GM23338 (cell line): ENCODE data around the gene WDR20. TPM values are rescaled to one million over a fixed set of nuclear protein-coding genes. Genes with fewer than 3 reads are reported as not detected.

Experiments used
- ATAC-seq: fragments of 200-7000 bp; cut with Tn5 transposase; 3 replicates; pipeline ENCODE4 v1.9.1; 2020
- DNase-seq: peaks from one replicate; pipeline ENCODE4 v3.0.0-alpha.2; 2015; ENCODE audit warnings: low spot score
- H2AFZ ChIP-seq: fragments of 200-600 bp; sonication (generic); 2 replicates; pipeline ENCODE4 v1.8.0; 2016; ENCODE audit warnings: antibody characterized with exemption, mild to moderate bottlenecking, moderate library complexity
- H3F3A ChIP-seq: fragments of 200-600 bp; sonication (generic); replicated peaks from 2 replicates; pipeline ENCODE4 v1.8.0; 2017; ENCODE audit warnings: antibody characterized with exemption, mixed run types, low read depth
- H3K27ac ChIP-seq: fragments of 200-600 bp; sonication (generic); 2 replicates; pipeline ENCODE4 v1.6.1; 2016; ENCODE audit warnings: low read depth
- H3K27me3 ChIP-seq: fragments of 200-600 bp; sonication (generic); 2 replicates; pipeline ENCODE4 v1.8.0; 2016; ENCODE audit warnings: mild to moderate bottlenecking, mixed run types, moderate library complexity; ENCODE audit not compliant: insufficient read depth
- H3K36me3 ChIP-seq: fragments of 200-600 bp; sonication (generic); 2 replicates; pipeline ENCODE4 v1.8.0; 2016; ENCODE audit warnings: mild to moderate bottlenecking; ENCODE audit not compliant: insufficient read depth
- H3K4me1 ChIP-seq: fragments of 200-600 bp; sonication (generic); 2 replicates; pipeline ENCODE4 v1.8.0; 2016; ENCODE audit warnings: mild to moderate bottlenecking, moderate library complexity; ENCODE audit not compliant: insufficient read depth
- H3K4me2 ChIP-seq: fragments of 200-600 bp; sonication (generic); 2 replicates; pipeline ENCODE4 v1.7.1; 2017; ENCODE audit warnings: mixed run types
- H3K4me3 ChIP-seq: fragments of 200-600 bp; sonication (generic); 2 replicates; pipeline ENCODE4 v1.6.1; 2016; ENCODE audit warnings: mixed run types
- H3K79me2 ChIP-seq: fragments of 200-600 bp; sonication (generic); replicated peaks from 2 replicates; pipeline ENCODE4 v1.8.0; 2017; ENCODE audit warnings: mild to moderate bottlenecking; ENCODE audit not compliant: insufficient read depth
- H3K9me2 ChIP-seq: fragments of 200-600 bp; sonication (generic); 2 replicates; pipeline ENCODE4 v1.8.0; 2017; ENCODE audit not compliant: insufficient read depth
- H4K20me1 ChIP-seq: fragments of 200-600 bp; sonication (generic); replicated peaks from 2 replicates; pipeline ENCODE4 v1.8.0; 2017; ENCODE audit warnings: mild to moderate bottlenecking; ENCODE audit not compliant: insufficient read depth
- H3K27ac Mint-ChIP-seq: 2 replicates; pipeline ENCODE4 v1.8.0; 2020; ENCODE audit warnings: inconsistent platforms, mild to moderate bottlenecking, moderate library complexity, mixed read lengths
- H3K27me3 Mint-ChIP-seq: 3 replicates; pipeline ENCODE4 v1.8.0; 2022; ENCODE audit warnings: low read depth, mild to moderate bottlenecking, moderate library complexity, mixed read lengths, inconsistent platforms; ENCODE audit not compliant: insufficient read depth, poor library complexity
- H3K36me3 Mint-ChIP-seq: 3 replicates; pipeline ENCODE4 v1.8.0; 2021; ENCODE audit warnings: low read depth, mild to moderate bottlenecking, inconsistent platforms, moderate library complexity, mixed read lengths
- H3K4me1 Mint-ChIP-seq: 3 replicates; pipeline ENCODE4 v1.8.0; 2020; ENCODE audit warnings: mild to moderate bottlenecking, inconsistent platforms, mixed read lengths
- H3K4me3 Mint-ChIP-seq: 3 replicates; pipeline ENCODE4 v1.8.0; 2021; ENCODE audit warnings: moderate library complexity, mild to moderate bottlenecking, inconsistent platforms, mixed read lengths
- H3K9me3 Mint-ChIP-seq: 3 replicates; pipeline ENCODE4 v1.8.0; 2020; ENCODE audit warnings: moderate library complexity, mild to moderate bottlenecking, inconsistent platforms, mixed read lengths
- CTCF ChIP-seq, 2 experiments: fragments of 200-600 bp in 1 of 2; sonication (generic) in 1 of 2; conservative IDR thresholded peaks; 2 replicates each; pipeline versions ENCODE4 v1.5.1 to v1.6.1; 2016 to 2017; ENCODE audit warnings: antibody characterized with exemption in 2 of 2, low read depth in 2 of 2, mild to moderate bottlenecking in 2 of 2, moderate library complexity in 1 of 2
- ETS1 ChIP-seq: IDR thresholded peaks from 2 replicates; pipeline ENCODE4 v1.6.1; 2016; ENCODE audit warnings: antibody characterized with exemption
- EZH2 ChIP-seq: fragments of 200-600 bp; sonication (generic); IDR thresholded peaks from one replicate; pipeline ENCODE4 v1.8.0; 2017; ENCODE audit warnings: antibody characterized with exemption, mild to moderate bottlenecking, low read depth; ENCODE audit not compliant: unreplicated experiment
- JUNB ChIP-seq: IDR thresholded peaks from one replicate; pipeline ENCODE4 v1.6.1; 2016; ENCODE audit warnings: antibody characterized with exemption; ENCODE audit not compliant: unreplicated experiment
- REST ChIP-seq: IDR thresholded peaks from one replicate; pipeline ENCODE4 v1.6.1; 2018; ENCODE audit warnings: antibody characterized with exemption; ENCODE audit not compliant: unreplicated experiment
- ZNF462 ChIP-seq: fragments of 250-450 bp; sonication (Bioruptor Pico); IDR thresholded peaks from 2 replicates; pipeline ENCODE4 v1.5.0; 2020; ENCODE audit warnings: mild to moderate bottlenecking, moderate library complexity
- polyA plus RNA-seq: library from polyadenylated mRNA; unstranded; fragments of >200 nt; fragmentation: Nextera tagmentation; extraction: Ambion mirVana; gene quantifications from 2 replicates; pipeline ENCODE4 v1.2.1, GENCODE V29; 2016
- total RNA-seq: library from RNA; depleted of rRNA; stranded (reverse); fragments of >200 nt; shearing (Covaris generic); gene quantifications from 2 replicates; pipeline ENCODE4 v1.2.3, GENCODE V29; 2014

The WDR20 gene
- total and polyA plus RNA-seq, 2 experiments from 2014 or later = 17.9 to 21.0 TPM

GRCh38 chr14:102096569-102097188, 43.0 kb upstream of the WDR20 start:
- Mint-ChIP-seq H3K36me3 (no peaks in the 10 kb centered on the region), H3K4me3 (peak overlapping the region; percentile 36; the same call in 2 of the 3 replicates), H3K27ac (no peak overlapping the region), H3K4me1 (peaks cover 27% of the 10 kb centered on the region), H3K27me3 (peaks cover 17% of the 10 kb centered on the region), H3K9me3 (no peaks in the 10 kb centered on the region)
- peak overlapping the region; percentile 78 for H2AFZ ChIP-seq
- no peaks in the 10 kb centered on the region for H4K20me1 ChIP-seq
- no peak overlapping the region for H3K4me3 ChIP-seq
- no peak overlapping the region for H3K27ac ChIP-seq
- H3K27me3 ChIP-seq = no peaks in the 10 kb centered on the region
- no peak overlapping the region; the same call in 1 of the 2 replicates for H3K4me2 ChIP-seq
- H3K36me3 ChIP-seq = no peaks in the 10 kb centered on the region
- H3F3A ChIP-seq = no peaks in the 10 kb centered on the region; the same call in 1 of the 2 replicates
- peaks cover 9% of the 10 kb centered on the region for H3K4me1 ChIP-seq
- H3K79me2 ChIP-seq = no peaks in the 10 kb centered on the region
- H3K9me2 ChIP-seq = no peaks in the 10 kb centered on the region
- TF ChIP-seq EZH2 = no peak
- TF ChIP-seq CTCF (conservative IDR thresholded peaks at IDR 0.05; ENCODE audit: low read depth in 2 of 2) = peak; percentile 86 to 95
- ATAC-seq (peak; percentile 84), DNase-seq (peak; percentile 93)

- no peaks in the 10 kb centered on the region for H4K20me1 ChIP-seq
- H3K27me3 ChIP-seq = no peaks in the 10 kb centered on the region
- no peaks in the 10 kb centered on the region for H3K36me3 ChIP-seq
- H3K79me2 ChIP-seq = no peaks in the 10 kb centered on the region
- Mint-ChIP-seq H3K4me3 (no peak overlapping the region), H3K27ac (no peak overlapping the region), H3K9me3 (no peaks in the 10 kb centered on the region), H3K27me3 (peaks cover 17% of the 10 kb centered on the region), H3K36me3 (no peaks in the 10 kb centered on the region), H3K4me1 (peaks cover 27% of the 10 kb centered on the region)
- no peak for TF ChIP-seq REST
- TF ChIP-seq JUNB = no peak
- no peak for TF ChIP-seq ZNF462 (CRISPR knock-in tag)
- TF ChIP-seq ETS1 = no peak
- H3K4me1 ChIP-seq = peaks cover 9% of the 10 kb centered on the region
- ATAC-seq = peak; percentile 45
- no peak overlapping the region for H3K4me2 ChIP-seq
- H3K4me3 ChIP-seq = no peak overlapping the region
- H2AFZ ChIP-seq = peak overlapping the region; percentile 14; the same call in 1 of the 2 replicates
- no peaks in the 10 kb centered on the region; the same call in 1 of the 2 replicates for H3F3A ChIP-seq
- no peak overlapping the region for H3K27ac ChIP-seq
- no peaks in the 10 kb centered on the region for H3K9me2 ChIP-seq
- peak; percentile 43 for DNase-seq
These were observed 42.1 kb upstream of the WDR20 start for GRCh38 chr14:102097441-102098135.
